NCI-H1930 (cell line): ENCODE data around the gene NPHS1.

ENCODE experiments used
- DNase-seq, 2 experiments: peaks; one replicate each; lab custom pipeline; 2025; lab: John Stamatoyannopoulos, UW

The NPHS1 gene

GRCh38 chr19:35788205-35788960, 63.9 kb downstream of the NPHS1 start:
- DNase-seq, result no peak

- DNase-seq, result no peak
Observed at GRCh38 chr19:35787227-35787799, 65.0 kb downstream of the NPHS1 start.

GRCh38 chr19:35786299-35787160, 65.8 kb downstream of the NPHS1 start:
- DNase-seq, result no peak

GRCh38 chr19:35785339-35785627, 67.0 kb downstream of the NPHS1 start:
- no peak for DNase-seq

GRCh38 chr19:35784503-35785338, 67.6 kb downstream of the NPHS1 start:
- DNase-seq, result no peak

- DNase-seq, result no peak
Observed at GRCh38 chr19:35783469-35784434, 68.6 kb downstream of the NPHS1 start.

- no peak for DNase-seq
Observed at GRCh38 chr19:35782589-35782988, 69.7 kb downstream of the NPHS1 start.

GRCh38 chr19:35781650-35782049, 70.7 kb downstream of the NPHS1 start:
- no peak for DNase-seq

- DNase-seq, result no peak
Observed at GRCh38 chr19:35780717-35781116, 71.6 kb downstream of the NPHS1 start.

- no peak for DNase-seq
Observed at GRCh38 chr19:35780058-35780457, 72.2 kb downstream of the NPHS1 start.

GRCh38 chr19:35779033-35779432, 73.3 kb downstream of the NPHS1 start:
- no peak for DNase-seq

- no peak for DNase-seq
Observed at GRCh38 chr19:35777961-35778360, 74.3 kb downstream of the NPHS1 start.

GRCh38 chr19:35777086-35777841, 75.0 kb downstream of the NPHS1 start:
- DNase-seq, result no peak

- DNase-seq, result no peak
Observed at GRCh38 chr19:35776102-35776788, 76.1 kb downstream of the NPHS1 start.
